Activated CD8-positive, alpha-beta memory T cell treated with anti-CD3 and anti-CD28 coated beads, Interleukin-2, amount 50 U/mL, for 24 hours (primary cell): ENCODE results near the gene ANKRD44.

ENCODE experiments used
- DNase-seq: peaks from one replicate; pipeline ENCODE4 v3.0.0-alpha.2; 2020; ENCODE audit errors: extremely low read depth

ANKRD44 gene

DNA sequence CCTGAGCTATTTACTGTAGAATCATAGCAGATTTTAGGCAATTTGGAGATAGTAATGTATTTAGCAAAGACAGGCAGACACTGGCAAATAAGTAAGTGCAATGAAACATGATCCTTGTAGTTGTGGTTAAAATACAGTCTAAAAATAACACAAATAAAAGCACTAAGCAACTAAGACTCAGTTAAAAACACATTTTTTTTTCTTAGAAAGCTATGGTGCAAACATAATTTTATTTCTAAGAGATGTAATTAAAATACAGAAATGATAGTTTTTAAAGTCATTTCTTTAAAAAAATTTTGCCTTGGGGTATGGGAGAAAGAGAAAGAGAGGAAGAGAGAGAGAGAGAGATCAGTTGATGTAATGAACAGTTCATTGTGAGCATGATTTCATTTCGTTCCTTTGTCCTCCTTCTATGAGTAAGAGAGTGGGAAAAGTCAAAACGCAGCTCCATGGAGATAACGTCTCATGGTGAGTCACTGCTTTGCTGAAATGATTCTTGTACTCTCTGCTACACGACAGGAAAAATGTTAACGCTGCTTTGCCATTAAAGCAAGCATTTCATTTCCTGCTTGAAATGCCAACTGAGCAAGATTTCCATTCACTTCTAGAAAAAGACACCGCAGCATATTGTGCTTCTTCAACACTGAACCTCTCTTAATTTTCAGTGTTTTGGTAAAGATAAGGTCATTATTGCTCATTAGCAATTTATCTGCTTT lies 322.8 kb downstream of the ANKRD44 start:
- DNase-seq: peak; percentile 3

DNA sequence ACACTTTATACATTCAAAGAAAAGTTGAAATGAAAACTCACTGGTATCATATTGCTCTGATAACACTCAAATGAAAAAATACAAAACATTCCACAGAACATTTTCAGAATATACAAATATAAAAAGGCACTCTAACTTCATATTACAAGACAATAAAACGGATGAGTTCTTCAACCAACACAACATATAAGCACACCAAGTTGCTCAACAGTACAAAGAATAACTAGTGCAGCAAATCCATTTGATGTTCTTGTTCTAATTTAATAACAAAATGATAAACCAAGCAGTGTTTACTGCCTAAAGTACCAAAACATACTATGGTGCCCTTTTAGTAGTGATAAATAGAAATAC lies 323.3 kb downstream of the ANKRD44 start:
- no peak for DNase-seq

DNA sequence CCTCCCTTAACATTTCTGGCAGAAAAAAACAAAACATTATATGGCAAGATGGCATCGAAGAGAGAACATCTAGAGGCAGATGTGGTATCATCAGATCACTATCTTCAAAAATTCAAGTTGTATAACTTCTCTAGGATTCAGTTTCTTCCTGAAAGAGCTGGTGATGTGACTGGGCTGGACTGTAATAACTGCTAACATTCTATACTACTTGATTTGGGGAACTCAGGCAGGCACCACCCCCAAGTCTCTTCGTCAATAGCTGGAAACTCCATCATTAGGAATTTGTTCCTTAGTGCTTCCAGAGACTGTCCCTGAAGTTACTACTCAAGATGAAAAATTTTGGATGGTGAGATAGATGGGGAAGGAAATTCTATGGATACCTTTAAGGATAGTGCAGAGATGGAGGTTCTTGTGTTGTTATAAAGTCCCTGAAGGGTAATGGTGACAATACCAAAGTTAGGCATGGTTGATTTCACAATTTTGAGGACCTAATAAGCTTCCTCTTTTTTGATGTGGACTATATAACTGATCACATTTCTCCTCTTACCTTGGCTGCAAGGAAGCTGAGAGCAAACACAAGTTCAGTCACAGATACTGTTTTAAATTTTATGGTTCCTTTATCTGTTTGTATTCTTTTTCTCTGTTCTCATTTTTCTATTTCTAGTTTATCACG lies 324.9 kb downstream of the ANKRD44 start:
- no peak for DNase-seq

DNA sequence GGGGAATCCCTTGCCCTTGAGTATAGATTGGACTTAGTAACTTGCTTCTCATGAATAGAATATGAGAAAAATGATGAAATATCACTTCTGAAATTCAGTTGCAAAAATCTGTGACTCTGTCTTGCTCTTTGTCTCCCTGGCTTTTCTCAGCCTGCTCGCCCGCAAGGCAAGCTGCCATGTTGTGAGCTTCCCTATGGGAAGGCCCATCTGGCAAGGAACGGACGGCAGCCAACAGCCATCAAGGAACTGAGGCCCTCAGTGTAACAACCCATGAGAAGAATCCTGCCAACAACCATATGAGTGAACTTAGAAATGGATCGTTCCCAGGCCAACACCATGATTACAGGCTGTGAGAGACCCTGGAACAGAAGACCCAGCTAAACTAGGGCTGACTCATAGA lies 325.7 kb downstream of the ANKRD44 start:
- DNase-seq: no peak

DNA sequence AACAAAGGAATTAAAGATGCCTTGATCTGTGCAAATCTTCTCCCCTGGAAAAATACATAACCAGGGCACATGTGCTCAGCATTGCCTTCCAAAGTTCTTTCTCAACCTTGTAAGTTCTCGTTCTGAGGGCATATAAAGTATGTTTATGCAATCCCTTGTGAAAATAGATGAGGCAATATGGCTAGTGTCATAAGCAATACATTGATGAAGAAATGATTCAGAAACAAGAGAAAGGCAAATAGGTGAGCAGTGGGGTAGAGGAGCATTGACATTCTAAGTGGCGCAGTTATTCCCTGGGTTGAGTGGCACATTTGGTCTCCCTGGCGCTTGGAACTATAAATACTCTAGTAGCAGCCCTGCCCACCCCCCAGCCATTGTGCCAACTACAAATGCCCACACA lies 326.6 kb downstream of the ANKRD44 start:
- no peak for DNase-seq

DNA sequence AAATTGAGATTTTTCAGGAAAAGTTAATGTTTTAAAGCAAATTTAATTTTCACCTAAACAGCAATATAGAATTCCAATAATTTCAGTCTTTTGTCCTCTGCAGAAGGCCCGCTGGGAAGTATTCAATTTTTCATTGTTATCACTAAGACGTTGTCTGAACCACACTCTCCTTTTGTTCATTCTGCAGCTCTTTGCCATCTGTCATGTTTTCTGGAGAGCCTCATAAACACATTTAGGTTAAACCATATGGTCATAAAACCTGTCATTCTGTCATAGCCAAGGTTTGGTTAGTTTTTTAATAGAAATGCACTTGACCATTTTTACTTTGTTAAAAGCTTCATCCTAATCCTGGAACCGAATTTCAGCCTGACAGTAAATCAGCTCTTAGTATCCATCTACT lies 330.1 kb downstream of the ANKRD44 start:
- DNase-seq: no peak

DNA sequence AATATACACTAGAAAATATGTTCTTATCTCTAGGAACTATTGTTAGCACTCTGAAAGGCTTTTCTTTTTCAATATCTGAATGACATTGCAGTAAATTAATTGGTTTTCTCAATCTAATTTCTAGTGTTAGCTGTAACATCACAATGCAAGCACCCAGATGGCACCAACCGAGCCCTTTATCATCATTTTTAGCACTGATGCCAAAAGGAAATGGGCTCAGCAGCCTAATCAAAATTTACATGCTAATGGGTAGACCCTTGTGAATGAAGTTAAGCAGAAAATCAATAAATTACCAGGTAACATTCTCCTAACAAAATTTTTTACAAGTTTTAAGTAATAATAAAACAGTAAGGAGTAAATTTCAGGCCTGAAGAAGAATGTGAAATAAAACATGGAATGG lies 330.6 kb downstream of the ANKRD44 start:
- DNase-seq: no peak

DNA sequence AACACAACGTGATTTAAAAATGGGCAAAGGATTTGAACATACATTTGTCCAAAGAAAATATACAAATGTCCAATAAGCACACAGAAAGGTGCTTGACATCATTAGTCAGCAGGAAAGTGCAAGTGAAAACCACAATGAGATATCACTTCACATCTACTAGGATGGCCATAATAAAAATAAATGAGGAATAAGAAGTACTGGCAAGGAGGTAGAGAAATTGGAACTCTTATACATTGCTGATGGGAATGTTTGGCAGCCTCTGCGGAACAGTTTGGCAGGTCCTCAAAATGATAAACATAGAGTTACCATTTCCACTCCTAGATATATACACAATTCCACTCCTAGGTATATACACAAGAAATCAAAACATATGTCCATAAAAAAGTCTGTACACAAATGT lies 333.1 kb downstream of the ANKRD44 start:
- no peak for DNase-seq

DNA sequence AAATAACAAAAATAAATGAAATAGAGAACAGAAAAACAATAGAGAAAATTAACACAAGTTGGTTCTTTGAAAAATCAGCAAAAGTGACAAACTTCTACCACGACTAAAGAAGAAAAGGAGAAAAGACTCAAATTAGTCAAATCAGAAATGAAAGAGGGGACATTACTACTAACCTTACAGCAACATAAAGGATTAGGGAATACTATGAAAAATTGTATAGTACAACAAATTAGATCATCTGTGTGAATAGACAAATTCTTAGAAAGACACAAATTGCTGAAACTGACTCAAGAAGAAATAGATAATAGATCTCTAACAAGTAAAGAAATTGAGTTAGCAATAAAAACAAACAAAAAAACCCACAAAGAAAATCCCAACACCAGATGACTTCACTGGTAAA lies 335.6 kb downstream of the ANKRD44 start:
- no peak for DNase-seq

DNA sequence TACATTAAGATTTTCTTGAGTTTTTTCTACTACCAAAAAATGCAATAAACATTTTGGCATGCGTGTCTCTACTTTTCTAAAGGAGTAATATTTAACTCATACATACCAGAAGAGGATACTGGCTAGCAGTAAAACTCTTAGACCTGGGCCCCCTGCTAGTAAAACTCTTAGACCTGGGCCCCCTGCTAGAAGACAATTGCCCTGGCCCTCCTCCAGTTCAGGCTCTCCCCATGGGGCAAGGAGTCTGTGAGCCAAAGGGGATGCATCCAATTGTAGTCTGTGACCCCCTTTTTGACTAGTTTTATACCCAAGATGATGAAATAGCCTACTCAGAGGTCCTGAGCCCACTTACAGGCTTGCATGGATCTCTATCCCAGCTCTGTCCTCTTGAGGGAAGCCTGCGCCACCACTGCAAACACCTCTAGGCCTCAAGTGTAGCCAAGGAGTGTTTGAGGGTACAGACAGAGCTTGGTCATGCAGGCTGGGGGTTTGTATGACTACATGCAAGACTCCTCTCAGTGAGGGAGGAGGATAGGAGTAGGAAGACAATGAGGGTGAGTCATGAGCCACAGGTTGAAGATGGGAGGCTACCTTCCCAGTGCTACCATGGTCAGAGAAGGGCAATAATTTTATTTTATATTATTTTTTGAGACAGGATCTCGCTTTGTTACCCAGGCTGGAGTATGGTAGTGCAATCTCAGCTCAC lies 338.9 kb downstream of the ANKRD44 start:
- no peak for DNase-seq

DNA sequence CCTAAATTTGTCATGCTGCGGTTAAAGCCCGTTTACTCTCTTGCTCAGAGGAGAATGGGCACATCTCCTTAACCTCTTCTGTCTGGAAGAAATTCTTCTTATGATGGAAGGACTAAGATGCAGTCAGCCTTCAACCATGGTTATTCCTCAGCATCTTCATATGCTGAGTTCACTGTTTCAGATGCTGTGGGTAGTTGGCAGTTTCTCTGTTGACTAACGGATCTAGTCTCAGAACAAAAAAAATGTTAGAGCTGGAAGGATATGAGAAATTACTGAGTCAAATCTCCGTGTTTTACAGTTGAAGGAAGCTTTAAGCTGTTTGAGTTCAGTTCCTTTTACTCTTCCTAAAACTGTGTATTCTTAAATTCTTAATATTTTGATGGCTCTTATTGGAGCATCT lies 340.5 kb downstream of the ANKRD44 start:
- no peak for DNase-seq

DNA sequence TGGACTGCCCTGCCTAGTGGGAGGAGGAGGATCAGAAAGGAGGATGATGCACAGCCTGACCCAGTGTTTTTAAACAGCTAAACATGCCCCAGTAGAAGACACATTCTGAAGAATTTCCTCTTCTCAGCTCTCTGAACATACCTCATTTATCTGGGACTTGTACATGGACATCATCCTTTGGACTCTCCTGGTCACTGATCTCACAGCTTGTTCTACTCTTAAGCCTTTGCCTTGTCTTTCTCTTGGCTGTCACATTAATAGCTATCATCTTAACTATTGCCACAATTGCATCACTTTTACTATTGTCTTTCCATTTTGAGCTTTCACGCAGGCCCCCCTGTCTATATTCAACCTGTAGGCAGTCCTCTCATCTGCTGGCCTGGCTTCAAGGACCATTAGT lies 342.1 kb downstream of the ANKRD44 start:
- DNase-seq: no peak

DNA sequence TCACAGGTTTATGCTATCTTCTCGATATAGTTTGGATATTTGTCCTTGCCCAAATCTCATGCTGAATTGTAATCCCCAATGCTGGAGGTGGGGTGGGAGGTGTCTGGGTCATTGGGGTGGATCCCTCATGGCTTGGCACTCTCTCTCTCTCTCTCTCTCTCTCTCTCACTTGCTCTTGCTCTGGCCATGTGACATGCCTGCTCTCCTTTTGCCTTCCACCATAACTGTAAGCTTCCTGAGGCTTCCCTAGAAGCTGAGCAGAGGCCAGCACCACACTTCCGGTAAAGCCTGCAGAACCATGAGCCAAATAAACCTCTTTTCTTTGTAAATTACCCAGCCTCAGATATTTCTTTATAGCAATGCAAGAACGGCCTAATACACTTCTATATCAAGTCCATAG lies 342.8 kb downstream of the ANKRD44 start:
- DNase-seq: no peak

DNA sequence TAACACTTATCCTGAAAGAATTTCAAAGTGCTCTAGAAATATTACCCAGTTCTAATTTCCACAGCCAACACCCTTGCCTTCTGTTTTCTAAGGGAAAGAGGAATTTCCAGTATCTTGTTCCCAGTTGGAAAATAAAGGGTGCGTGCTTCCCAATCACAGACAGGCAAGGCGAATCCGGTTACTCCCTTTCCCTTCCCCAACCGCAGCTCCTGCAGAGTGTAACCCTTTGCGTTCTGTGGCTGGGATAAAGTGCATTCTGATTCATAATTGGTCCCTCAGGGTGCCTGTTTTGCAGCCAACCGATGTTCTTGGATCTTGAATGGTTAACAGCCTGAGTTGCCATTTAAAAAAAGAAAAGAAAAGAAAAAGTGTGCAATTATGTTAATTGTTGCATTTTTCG lies 343.5 kb downstream of the ANKRD44 start:
- no peak for DNase-seq

DNA sequence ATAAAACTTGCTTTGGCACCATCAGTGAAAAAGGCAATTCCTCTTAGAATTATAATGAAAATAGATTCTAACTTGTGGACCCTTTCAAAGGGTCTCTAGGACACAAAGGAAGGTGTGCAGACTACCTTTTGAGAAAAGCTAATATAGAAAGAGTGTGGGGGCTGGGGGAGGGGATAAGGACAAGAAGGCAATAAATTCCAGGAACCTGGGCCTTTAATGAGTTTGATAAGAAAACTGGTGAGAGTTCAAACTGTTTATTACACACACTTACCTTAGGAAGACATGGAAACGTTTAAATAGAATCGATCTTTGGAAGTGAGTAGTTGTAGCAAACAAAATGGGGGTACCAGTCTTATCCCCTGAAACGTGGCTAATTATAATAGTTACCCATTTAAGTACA lies 344.5 kb downstream of the ANKRD44 start:
- DNase-seq: no peak

DNA sequence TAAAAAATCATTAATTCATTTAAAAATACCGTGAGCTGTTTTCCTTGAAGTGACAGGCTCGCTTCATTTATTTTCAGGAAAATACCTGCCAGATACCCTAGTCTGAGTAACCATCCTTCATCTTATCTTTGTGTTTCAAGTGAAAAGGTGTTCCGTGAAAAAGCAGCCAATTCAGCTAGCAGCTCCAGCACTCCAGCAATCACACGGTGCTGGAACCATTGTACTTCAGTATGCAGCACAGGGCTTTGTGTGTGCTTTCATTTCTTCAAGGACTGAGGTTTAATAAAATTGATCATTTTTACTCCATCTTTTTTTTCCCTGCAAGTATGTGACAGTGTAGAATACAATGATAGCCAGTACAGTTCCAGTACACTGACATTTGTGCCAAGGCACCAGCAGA lies 344.9 kb downstream of the ANKRD44 start:
- DNase-seq: no peak

DNA sequence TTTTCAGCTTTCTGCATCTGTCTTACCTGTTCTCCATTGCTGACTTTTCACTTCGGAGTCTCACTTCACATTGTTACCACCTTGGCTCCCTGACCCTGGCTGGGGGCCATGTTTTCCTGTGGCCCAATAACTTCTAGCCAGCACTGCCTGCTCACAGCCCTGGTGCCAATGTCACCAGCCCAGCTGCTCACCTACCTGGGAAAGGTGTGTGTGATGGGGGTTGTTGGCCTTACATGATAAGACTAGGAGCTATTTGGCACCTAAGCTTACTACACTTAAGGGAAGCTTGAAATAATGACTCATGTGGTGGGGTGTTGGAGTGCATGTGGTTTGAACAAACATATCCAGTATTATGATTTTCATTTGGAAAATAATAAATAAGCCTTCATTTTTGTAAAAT lies 346.6 kb downstream of the ANKRD44 start:
- no peak for DNase-seq

DNA sequence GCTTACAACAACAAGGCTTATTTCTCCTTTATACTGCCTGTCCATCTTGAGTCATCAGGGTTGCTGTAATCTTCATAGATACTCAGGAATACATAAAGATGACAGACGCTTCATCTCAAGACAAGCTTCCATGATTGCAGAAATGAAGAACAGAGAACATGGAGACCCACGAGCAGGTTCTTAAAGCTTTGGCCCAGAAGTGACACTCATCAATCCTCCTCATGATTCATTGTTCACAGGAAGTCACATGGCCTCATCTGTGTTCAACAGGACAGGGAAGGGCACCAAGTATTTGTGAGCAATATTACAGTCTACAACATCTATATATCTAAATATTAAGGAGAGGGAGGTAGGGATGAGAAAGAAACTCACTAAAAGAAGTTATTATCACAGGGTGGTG lies 347.5 kb downstream of the ANKRD44 start:
- no peak for DNase-seq

DNA sequence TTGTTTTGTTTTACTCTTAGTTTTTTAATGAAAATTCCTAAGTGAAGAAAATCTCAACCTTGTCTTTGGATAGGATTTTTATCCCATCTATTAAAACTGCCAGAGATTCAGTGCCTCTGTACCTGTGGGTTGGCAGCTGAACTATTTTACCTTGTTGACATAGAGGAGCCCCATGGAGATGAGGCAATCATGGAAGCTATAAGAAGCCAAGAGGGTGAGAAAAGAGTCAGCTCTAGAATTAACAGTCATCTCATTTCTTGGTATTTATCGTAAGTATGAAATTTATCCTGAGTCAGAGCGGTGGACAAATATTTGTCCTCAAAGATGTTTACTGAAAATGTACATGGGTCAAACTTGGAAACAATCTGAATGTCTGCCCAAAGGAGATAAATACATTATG lies 348.3 kb downstream of the ANKRD44 start:
- no peak for DNase-seq

DNA sequence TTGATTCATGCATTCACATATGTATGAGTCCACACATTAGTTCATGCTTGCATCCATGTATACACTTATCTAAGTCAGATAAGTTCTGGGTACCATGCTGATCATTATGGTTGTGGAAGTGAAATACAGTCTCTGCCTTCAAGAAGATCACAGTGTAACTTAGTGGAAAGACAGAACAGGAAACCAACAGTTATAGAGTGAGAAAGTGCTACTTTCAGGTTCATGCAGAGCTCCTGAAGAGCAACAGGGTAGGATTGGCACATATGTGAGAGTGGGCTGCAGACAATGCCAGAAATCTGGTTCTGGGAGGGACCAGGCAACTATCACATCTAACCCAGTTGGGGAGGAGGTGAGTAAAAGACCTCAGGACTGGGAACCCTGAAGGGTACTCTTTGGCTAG lies 348.7 kb downstream of the ANKRD44 start:
- DNase-seq: no peak

DNA sequence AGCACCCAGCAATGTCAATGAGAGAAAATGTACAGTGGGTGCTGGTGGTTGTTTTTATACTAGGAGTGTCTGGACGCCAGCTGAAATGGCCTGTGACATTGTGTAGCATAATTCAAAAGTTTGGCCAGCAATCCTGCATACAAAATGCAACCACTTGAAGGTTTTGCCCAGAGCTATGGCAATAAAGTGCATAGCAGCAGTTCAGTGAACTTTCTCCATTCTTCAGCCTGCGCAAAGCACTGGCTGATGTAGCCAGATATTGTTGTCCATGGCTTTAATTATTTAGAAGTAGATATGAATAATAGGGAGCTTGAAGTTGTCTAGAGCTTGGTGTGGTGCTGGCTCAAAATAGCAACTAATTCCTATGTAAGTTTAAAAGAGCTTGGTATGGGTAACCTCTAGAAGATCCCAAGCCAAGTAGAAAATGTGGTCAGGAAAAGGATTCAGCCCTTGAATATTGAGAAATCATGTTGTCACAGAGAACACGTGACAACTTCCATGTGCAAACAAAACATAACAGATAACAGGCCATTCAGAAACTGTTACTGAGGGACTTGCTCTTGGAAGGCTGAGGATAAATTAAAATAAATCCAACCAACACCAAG lies 350.7 kb downstream of the ANKRD44 start:
- DNase-seq: no peak

DNA sequence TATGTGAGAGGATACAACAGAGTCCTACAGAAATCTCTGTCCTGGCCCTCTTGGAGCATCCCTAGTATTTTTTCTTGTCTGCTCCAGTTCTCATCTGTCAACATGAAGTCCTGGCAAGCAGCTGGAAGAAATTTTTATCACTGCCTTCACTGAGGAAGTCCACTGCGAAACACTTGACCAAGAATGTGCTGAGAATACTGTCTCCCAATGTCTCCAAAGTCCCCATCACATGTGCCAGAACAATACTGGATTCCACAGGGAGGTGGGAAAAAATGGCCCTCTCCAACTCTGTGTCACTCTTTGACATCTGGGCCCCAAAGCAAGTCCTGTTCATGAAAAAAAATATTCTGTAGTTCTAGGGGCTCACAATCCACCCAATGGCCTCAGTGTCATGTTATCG lies 351.3 kb downstream of the ANKRD44 start:
- no peak for DNase-seq
